Motor neuron (in vitro differentiated cells): ENCODE measurements around the gene SCG2. TPM values are rescaled to one million over a fixed set of nuclear protein-coding genes. Genes with fewer than 3 reads are reported as not detected.

Experiments used
- ATAC-seq, 8 experiments: fragments of 200-7000 bp; cut with Tn5 transposase; replicated peaks in 6 of 8; 2 replicates each; pipeline ENCODE4 v1.8.0; 2021; ENCODE audit warnings: mild to moderate bottlenecking in 8 of 8, moderate library complexity in 8 of 8
- H3K27ac ChIP-seq, 2 donors: fragments of 250-450 bp; sonication (Bioruptor Pico); 2 replicates each; pipeline ENCODE4 v1.9.0; 2021; ENCODE audit warnings: antibody characterized with exemption in 2 of 2, mild to moderate bottlenecking in 2 of 2, moderate library complexity in 1 of 2
- H3K4me1 ChIP-seq, 2 donors: fragments of 250-450 bp; sonication (Bioruptor Pico); replicated peaks in 1 of 2; 2 replicates each; pipeline ENCODE4 v1.6.1; 2021; ENCODE audit warnings: antibody characterized with exemption in 2 of 2, mild to moderate bottlenecking in 2 of 2, moderate library complexity in 1 of 2
- H3K4me3 ChIP-seq, 5 donors: fragments of 250-450 bp; sonication (Bioruptor Pico); 2 replicates each; pipeline ENCODE4 v1.9.0; 2021; ENCODE audit warnings: antibody characterized with exemption in 5 of 5, mild to moderate bottlenecking in 5 of 5, moderate library complexity in 4 of 5
- WGBS, 10 experiments: fragments of 450-650 bp; shearing (Covaris generic); methylation state at CpG; one replicate each; pipeline ENCODE4 v1.0.0; 2022; 5-methylcytosine and 5-hydroxymethylcytosine counted together
- in situ Hi-C, 9 experiments: fragments of 400-800 bp; cut with MboI; loops; one replicate each; pipeline ENCODE4 v1.15.0; 2021; ENCODE audit warnings: low sequenced_read_pairs in 9 of 9, low pct_unique_long_range_greater_than_20kb in 2 of 9; ENCODE audit not compliant: unreplicated experiment in 9 of 9
- total RNA-seq, 8 experiments: library from RNA; unstranded; fragments of 300-600 nt; gene quantifications; 2 replicates each; pipeline versions ENCODE4 v1.2.3 to v1.2.4, GENCODE V29; 2022

The SCG2 gene
- total RNA-seq, 8 experiments from 2014 or later, result 0.35 to 912 (median 35.9) TPM

GRCh38 chr2:223554923-223555322 lies 47.2 kb downstream of the SCG2 start:
- H3K4me1 ChIP-seq, result peaks cover 0 to 2% of the 10 kb centered on the region in 2 donors
- 67 to 100% (median 95%) methylated on average over 2 to 3 of the region's 3 CpGs; no CpG with 5 or more reads in 2 of the 10 experiments for WGBS, 10 experiments
- no peak overlapping the region for H3K27ac ChIP-seq
- in situ Hi-C loops, result no loop called here
- no peak overlapping the region for H3K4me3 ChIP-seq
- ATAC-seq, result no peak

- no peak overlapping the region for H3K27ac ChIP-seq
- in situ Hi-C loops, result no loop called here
- peaks cover 17 to 26% of the 10 kb centered on the region in 2 donors for H3K4me1 ChIP-seq
- WGBS, 10 experiments, result 1 to 60% (median 11%) methylated on average over 2 to 8 of the region's 8 CpGs; no CpG with 5 or more reads in 2 of the 10 experiments
- no peak overlapping the region for H3K4me3 ChIP-seq
- ATAC-seq, result peak; percentile 74 to 100 (median 88)
These were observed 52.9 kb downstream of the SCG2 start for GRCh38 chr2:223549215-223549614.

- no peak for ATAC-seq
- Histone ChIP-seq H3K4me1 (peaks cover 17 to 26% of the 10 kb centered on the region in 2 donors), H3K27ac (no peak overlapping the region), H3K4me3 (no peak overlapping the region)
- in situ Hi-C loops, result no loop called here
- 52 to 100% (median 80%) methylated on average over 1 to 5 of the region's 5 CpGs for WGBS, 10 experiments
These were observed 54.0 kb downstream of the SCG2 start for GRCh38 chr2:223548194-223548593.

Other genes with a start within 250 kb of the SCG2 start
- gene AP1S3, start 235.2 kb upstream of the SCG2 start, total RNA-seq, result 10 to 100 TPM in 1 of 8 experiments, 1 to 10 TPM in 7; 1.1 to 14.7 (median 3.9) TPM